Astrocyte (in vitro differentiated cells and primary cell): ENCODE results near the gene RNF223. TPM values are rescaled to one million over a fixed set of nuclear protein-coding genes. Genes with fewer than 3 reads are reported as not detected.

Experiments used
- DNase-seq: peaks from one replicate; pipeline ENCODE4 v3.0.0-alpha.2; 2010; ENCODE audit warnings: low read depth
- FAIRE-seq: peaks from 2 replicates; lab custom pipeline; 2011; peaks lifted over from hg19 to GRCh38; lab: Jason Lieb, UNC
- H2AFZ ChIP-seq: 2 replicates; pipeline ENCODE4 v1.6.0; 2012; ENCODE audit warnings: low read depth, low read length, inconsistent platforms
- H3K27ac ChIP-seq: 2 replicates; pipeline ENCODE4 v1.5.1; 2011; ENCODE audit warnings: low read depth, low read length, inconsistent platforms
- H3K27me3 ChIP-seq: 2 replicates; pipeline ENCODE4 v1.6.0; 2011; ENCODE audit warnings: low read length, inconsistent platforms; ENCODE audit not compliant: insufficient read depth
- H3K36me3 ChIP-seq: 2 replicates; pipeline ENCODE4 v1.5.1; 2011; ENCODE audit warnings: low read length, inconsistent platforms; ENCODE audit not compliant: insufficient read depth
- H3K4me1 ChIP-seq: 2 replicates; pipeline ENCODE4 v1.5.1; 2011; ENCODE audit warnings: low read length, inconsistent platforms; ENCODE audit not compliant: insufficient read depth
- H3K4me2 ChIP-seq: 2 replicates; pipeline ENCODE4 v1.6.0; 2012; ENCODE audit warnings: low read length, inconsistent platforms
- H3K4me3 ChIP-seq: 2 replicates; pipeline ENCODE4 v1.5.1; 2011; ENCODE audit warnings: low read depth, mild to moderate bottlenecking, low read length, inconsistent platforms; ENCODE audit not compliant: insufficient read depth
- H3K79me2 ChIP-seq: 2 replicates; pipeline ENCODE4 v1.6.0; 2012; ENCODE audit warnings: mild to moderate bottlenecking, low read length, inconsistent platforms; ENCODE audit not compliant: insufficient read depth
- H3K9ac ChIP-seq: 2 replicates; pipeline ENCODE4 v1.6.0; 2012; ENCODE audit warnings: mild to moderate bottlenecking, low read length, inconsistent platforms
- H3K9me3 ChIP-seq: 2 replicates; pipeline ENCODE4 v1.5.1; 2012; ENCODE audit warnings: low read depth, mild to moderate bottlenecking, low read length, inconsistent platforms; ENCODE audit not compliant: insufficient read depth
- H4K20me1 ChIP-seq: 2 replicates; pipeline ENCODE4 v1.6.0; 2012; ENCODE audit warnings: low read length, inconsistent platforms; ENCODE audit not compliant: insufficient read depth
- H3K27ac Mint-ChIP-seq: one replicate; pipeline ENCODE4 v1.8.0; 2021; ENCODE audit warnings: mild to moderate bottlenecking, mixed read lengths; ENCODE audit not compliant: unreplicated experiment
- H3K27me3 Mint-ChIP-seq: one replicate; pipeline ENCODE4 v1.8.0; 2021; ENCODE audit warnings: low read depth, mixed read lengths; ENCODE audit not compliant: unreplicated experiment
- H3K36me3 Mint-ChIP-seq: one replicate; pipeline ENCODE4 v1.8.0; 2021; ENCODE audit warnings: low read depth, mixed read lengths; ENCODE audit not compliant: unreplicated experiment
- H3K4me1 Mint-ChIP-seq: one replicate; pipeline ENCODE4 v1.8.0; 2021; ENCODE audit warnings: low read depth, mixed read lengths; ENCODE audit not compliant: unreplicated experiment
- H3K4me3 Mint-ChIP-seq: one replicate; pipeline ENCODE4 v1.8.0; 2021; ENCODE audit warnings: mild to moderate bottlenecking, moderate library complexity, mixed read lengths; ENCODE audit not compliant: unreplicated experiment
- H3K9me3 Mint-ChIP-seq: one replicate; pipeline ENCODE4 v1.8.0; 2021; ENCODE audit warnings: mild to moderate bottlenecking, mixed read lengths; ENCODE audit not compliant: unreplicated experiment
- EZH2 ChIP-seq: IDR thresholded peaks from 2 replicates; pipeline ENCODE4 v1.6.1; 2012; ENCODE audit warnings: mild to moderate bottlenecking, low read length, inconsistent platforms; ENCODE audit not compliant: insufficient read depth
- total RNA-seq: library from RNA; stranded (reverse); gene quantifications from 2 replicates; pipeline ENCODE4 v1.2.1, GENCODE V29; 2021
- TF ChIP-seq, protein P1 (sequence below): IDR thresholded peaks from 2 replicates; pipeline ENCODE4 v1.5.1; 2011; ENCODE audit warnings: low read depth, mild to moderate bottlenecking, inconsistent platforms, low read length, moderate library complexity; ENCODE audit not compliant: insufficient read depth

The RNF223 gene
- total RNA-seq, 1 donor from 2014 or later, result 0.18 TPM

DNA sequence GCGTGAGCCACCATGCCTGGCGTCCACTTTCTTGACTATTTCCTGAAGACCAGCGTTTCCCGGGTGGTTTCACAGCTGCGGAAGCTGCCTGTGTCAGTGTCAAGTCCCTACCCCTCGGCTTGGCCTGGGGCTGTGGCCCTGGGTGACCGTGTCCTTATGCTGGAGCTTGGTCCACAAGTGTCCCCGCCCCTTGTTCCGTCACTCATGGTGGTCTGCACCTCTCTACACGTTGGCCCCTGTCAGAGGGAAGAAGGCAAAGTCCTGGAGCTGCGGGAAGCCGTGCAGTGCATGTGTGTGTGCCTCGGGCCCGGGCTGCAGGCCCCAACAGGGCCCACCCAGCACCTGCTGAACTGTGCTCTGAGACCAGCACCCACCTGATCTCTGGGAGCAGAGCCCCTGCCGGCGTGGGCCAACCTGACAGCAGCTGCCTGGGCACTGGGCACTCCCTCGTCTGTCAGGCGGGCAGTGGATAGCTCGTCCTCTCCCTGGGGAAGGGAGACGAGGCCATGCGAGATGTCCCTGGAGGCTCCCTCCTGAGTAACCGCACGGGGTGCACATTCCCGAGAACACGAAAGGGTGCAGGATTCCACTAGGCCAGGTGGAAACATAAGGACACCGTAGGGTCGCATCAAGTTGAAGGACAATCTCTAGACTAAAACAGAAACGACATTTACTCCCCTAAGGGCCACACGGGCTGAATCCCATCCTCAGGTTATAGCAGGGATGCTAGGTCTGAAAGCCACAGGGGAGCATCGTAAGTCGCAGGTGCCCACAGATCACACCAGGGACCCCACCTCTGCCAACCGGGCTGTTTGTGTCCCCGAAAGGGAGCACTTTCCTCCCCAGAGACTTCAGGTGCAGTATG is 44.1 kb upstream of the RNF223 start:
- H3K9me3 ChIP-seq, result peaks cover 4% of the 10 kb centered on the region
- H3K4me3 ChIP-seq, result no peak overlapping the region
- no peaks in the 10 kb centered on the region for H3K36me3 ChIP-seq
- H3K4me1 ChIP-seq, result no peaks in the 10 kb centered on the region
- peaks cover 3% of the 10 kb centered on the region for H3K27me3 ChIP-seq
- Mint-ChIP-seq H3K9me3 (peaks cover 2% of the 10 kb centered on the region), H3K4me3 (no peak overlapping the region), H3K27me3 (peaks cover 21% of the 10 kb centered on the region), H3K4me1 (no peaks in the 10 kb centered on the region), H3K36me3 (peaks cover 2% of the 10 kb centered on the region), H3K27ac (no peak overlapping the region)
- DNase-seq (no peak), FAIRE-seq (no peak)
- H4K20me1 ChIP-seq, result no peaks in the 10 kb centered on the region
- peaks cover 17% of the 10 kb centered on the region for H3K79me2 ChIP-seq
- H3K27ac ChIP-seq, result no peak overlapping the region
- H3K9ac ChIP-seq, result no peak overlapping the region
- no peak overlapping the region for H3K4me2 ChIP-seq
- TF ChIP-seq EZH2, result no peak
- TF ChIP-seq, protein P1, sequence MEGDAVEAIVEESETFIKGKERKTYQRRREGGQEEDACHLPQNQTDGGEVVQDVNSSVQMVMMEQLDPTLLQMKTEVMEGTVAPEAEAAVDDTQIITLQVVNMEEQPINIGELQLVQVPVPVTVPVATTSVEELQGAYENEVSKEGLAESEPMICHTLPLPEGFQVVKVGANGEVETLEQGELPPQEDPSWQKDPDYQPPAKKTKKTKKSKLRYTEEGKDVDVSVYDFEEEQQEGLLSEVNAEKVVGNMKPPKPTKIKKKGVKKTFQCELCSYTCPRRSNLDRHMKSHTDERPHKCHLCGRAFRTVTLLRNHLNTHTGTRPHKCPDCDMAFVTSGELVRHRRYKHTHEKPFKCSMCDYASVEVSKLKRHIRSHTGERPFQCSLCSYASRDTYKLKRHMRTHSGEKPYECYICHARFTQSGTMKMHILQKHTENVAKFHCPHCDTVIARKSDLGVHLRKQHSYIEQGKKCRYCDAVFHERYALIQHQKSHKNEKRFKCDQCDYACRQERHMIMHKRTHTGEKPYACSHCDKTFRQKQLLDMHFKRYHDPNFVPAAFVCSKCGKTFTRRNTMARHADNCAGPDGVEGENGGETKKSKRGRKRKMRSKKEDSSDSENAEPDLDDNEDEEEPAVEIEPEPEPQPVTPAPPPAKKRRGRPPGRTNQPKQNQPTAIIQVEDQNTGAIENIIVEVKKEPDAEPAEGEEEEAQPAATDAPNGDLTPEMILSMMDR, result no peak
- H2AFZ ChIP-seq, result no peak overlapping the region

DNA sequence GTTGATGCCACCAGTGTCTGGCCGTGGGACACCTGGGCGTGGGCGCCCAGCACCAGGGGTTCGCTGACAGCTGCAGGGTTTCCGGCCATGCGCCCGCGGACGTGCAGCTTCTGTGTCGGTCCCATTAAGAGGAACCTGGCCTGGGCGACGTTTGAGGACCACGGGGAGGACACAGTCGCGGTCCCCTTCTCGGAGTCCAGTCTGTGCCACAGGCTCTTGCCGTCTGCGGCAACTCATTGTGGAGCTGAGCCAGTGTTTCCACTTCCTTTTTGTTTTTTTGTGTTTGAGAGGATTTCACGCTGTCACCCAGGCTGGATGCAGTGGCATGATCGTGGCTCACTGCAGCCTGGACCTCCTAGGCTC is 43.3 kb upstream of the RNF223 start:
- Histone ChIP-seq H3K27ac (no peak overlapping the region), H2AFZ (no peak overlapping the region), H3K79me2 (peaks cover 21% of the 10 kb centered on the region), H3K4me2 (no peak overlapping the region), H3K4me1 (no peaks in the 10 kb centered on the region), H3K27me3 (peaks cover 3% of the 10 kb centered on the region), H3K36me3 (no peaks in the 10 kb centered on the region), H3K9me3 (peaks cover 6% of the 10 kb centered on the region), H3K9ac (no peak overlapping the region), H4K20me1 (peaks cover 2% of the 10 kb centered on the region), H3K4me3 (no peak overlapping the region)
- H3K4me3 Mint-ChIP-seq, result peak overlapping the region; percentile 34
- TF ChIP-seq EZH2, result no peak
- TF ChIP-seq, protein P1, result no peak
- DNase-seq, result no peak
- H3K27ac Mint-ChIP-seq, result no peak overlapping the region
- peaks cover 4% of the 10 kb centered on the region for H3K9me3 Mint-ChIP-seq
- peaks cover 19% of the 10 kb centered on the region for H3K27me3 Mint-ChIP-seq
- no peaks in the 10 kb centered on the region for H3K4me1 Mint-ChIP-seq
- peaks cover 5% of the 10 kb centered on the region for H3K36me3 Mint-ChIP-seq
- FAIRE-seq, result no peak
